Mucosa of stomach (tissue), 1 donor: Measurements from ENCODE around the gene MIPOL1.

Experiments used
- H3K27me3 ChIP-seq: one replicate; pipeline ENCODE4 v1.7.0; 2013; ENCODE audit warnings: mild to moderate bottlenecking, low read length; ENCODE audit not compliant: control insufficient read depth, insufficient read depth
- H3K36me3 ChIP-seq: one replicate; pipeline ENCODE4 v1.7.0; 2013; ENCODE audit warnings: low read length; ENCODE audit not compliant: control insufficient read depth, insufficient read depth
- H3K4me1 ChIP-seq: one replicate; pipeline ENCODE4 v1.7.0; 2013; ENCODE audit warnings: mild to moderate bottlenecking, low read length; ENCODE audit not compliant: control insufficient read depth, insufficient read depth
- H3K4me3 ChIP-seq: one replicate; pipeline ENCODE4 v1.7.0; 2013; ENCODE audit warnings: low read length
- H3K9ac ChIP-seq: one replicate; pipeline ENCODE4 v1.7.0; 2013; ENCODE audit warnings: mild to moderate bottlenecking, low read length, moderate library complexity
- H3K9me3 ChIP-seq: one replicate; pipeline ENCODE4 v1.7.0; 2013; ENCODE audit warnings: mild to moderate bottlenecking, low read length, moderate library complexity; ENCODE audit not compliant: control insufficient read depth
- donor health status: Pancreatic carcinoma.

The MIPOL1 gene

GRCh38 chr14:37490607-37491006 is 292.9 kb downstream of the MIPOL1 start:
- H3K27me3 ChIP-seq, result no peaks in the 10 kb centered on the region
- H3K4me1 ChIP-seq, result no peaks in the 10 kb centered on the region
- H3K9me3 ChIP-seq, result no peaks in the 10 kb centered on the region
- no peaks in the 10 kb centered on the region for H3K36me3 ChIP-seq
- H3K9ac ChIP-seq, result no peak overlapping the region
- H3K4me3 ChIP-seq, result no peak overlapping the region

GRCh38 chr14:37491076-37491475 is 293.3 kb downstream of the MIPOL1 start:
- H3K9ac ChIP-seq, result no peak overlapping the region
- H3K4me1 ChIP-seq, result no peaks in the 10 kb centered on the region
- no peaks in the 10 kb centered on the region for H3K36me3 ChIP-seq
- no peak overlapping the region for H3K4me3 ChIP-seq
- no peaks in the 10 kb centered on the region for H3K27me3 ChIP-seq
- no peaks in the 10 kb centered on the region for H3K9me3 ChIP-seq

- Histone ChIP-seq H3K36me3 (no peaks in the 10 kb centered on the region), H3K9me3 (no peaks in the 10 kb centered on the region), H3K27me3 (no peaks in the 10 kb centered on the region), H3K9ac (no peak overlapping the region), H3K4me3 (no peak overlapping the region), H3K4me1 (no peaks in the 10 kb centered on the region)
Observed at GRCh38 chr14:37493606-37494005, 295.9 kb downstream of the MIPOL1 start.

DNA sequence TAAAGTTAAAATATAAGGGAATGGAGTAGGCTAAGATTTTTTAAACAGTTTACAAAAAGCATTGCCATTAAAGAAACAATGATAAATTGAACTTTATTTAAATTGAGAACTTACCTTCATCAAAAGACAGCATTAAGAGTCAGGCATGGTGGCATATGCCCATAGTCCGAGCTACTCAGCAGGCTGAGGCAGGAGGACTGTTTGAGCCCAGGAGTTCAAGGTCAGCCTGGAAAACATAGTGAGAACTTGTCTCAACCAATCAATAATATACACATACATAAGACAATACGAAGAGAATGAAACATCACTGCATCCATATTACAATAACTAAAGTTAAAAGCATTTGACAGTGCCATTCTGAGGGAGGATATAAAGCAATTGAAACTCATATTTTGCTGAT is 299.7 kb downstream of the MIPOL1 start:
- Histone ChIP-seq H3K27me3 (no peaks in the 10 kb centered on the region), H3K9me3 (no peaks in the 10 kb centered on the region), H3K4me3 (no peak overlapping the region), H3K36me3 (no peaks in the 10 kb centered on the region), H3K9ac (no peak overlapping the region), H3K4me1 (no peaks in the 10 kb centered on the region)

DNA sequence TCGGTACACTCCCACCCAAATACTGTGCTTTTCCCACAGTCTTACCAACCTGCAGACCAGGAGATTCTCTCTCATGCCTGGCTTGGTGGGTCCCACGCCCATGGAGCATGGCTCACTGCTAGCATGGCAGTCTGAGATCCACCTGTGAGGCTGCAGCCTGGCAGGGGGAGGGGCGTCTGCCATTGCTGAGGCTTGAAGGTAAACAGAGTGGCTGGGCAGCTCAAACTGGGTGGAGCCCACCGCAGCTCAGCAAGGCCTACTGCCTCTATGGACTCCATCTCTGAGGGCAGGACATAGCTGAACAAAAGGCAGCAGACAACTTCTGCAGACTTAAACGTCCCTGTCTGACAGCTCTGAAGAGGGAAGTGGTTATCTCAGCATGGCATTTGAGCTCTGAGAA is 304.1 kb downstream of the MIPOL1 start:
- Histone ChIP-seq H3K9ac (no peak overlapping the region), H3K4me1 (no peaks in the 10 kb centered on the region), H3K36me3 (no peaks in the 10 kb centered on the region), H3K27me3 (no peaks in the 10 kb centered on the region), H3K9me3 (no peaks in the 10 kb centered on the region), H3K4me3 (no peak overlapping the region)

DNA sequence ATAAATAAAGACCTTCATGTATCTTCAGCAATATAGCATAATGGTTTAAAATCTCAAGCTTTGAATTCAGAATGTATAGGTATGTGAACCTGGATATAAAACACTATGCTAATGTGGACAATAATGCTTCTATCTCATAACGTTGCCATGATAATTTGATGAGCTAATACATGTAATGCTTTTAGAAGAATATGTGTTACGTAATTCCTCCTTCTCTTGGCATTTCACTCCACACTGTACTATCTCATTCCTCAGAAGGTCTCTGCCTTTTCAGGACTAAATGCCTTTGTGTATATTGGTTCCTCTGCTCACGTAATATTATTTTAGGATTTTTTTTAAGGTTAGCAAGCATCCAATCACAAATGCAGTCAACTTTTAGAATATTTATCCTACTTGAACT is 310.8 kb downstream of the MIPOL1 start:
- Histone ChIP-seq H3K9me3 (no peaks in the 10 kb centered on the region), H3K27me3 (no peaks in the 10 kb centered on the region), H3K36me3 (no peaks in the 10 kb centered on the region), H3K4me3 (no peak overlapping the region), H3K9ac (no peak overlapping the region), H3K4me1 (no peaks in the 10 kb centered on the region)

DNA sequence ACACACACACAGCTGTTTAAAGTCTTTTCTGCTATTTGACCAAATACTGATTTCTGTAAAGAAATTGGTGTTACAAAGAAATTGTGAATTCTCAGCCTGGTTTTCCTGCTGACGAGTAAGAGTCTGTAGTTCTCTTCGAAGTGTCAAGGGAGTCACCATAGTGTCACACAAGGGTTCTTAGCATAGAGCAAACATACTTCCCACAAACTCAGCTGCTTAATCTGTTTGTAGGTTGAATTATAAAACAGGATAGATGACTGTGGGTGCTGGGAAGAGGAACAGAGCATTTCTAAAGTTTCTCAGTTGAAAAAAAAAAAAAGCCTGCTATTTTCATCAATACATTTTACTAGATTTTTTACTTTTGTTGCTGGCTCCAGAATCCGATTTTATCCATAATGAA is 314.4 kb downstream of the MIPOL1 start:
- Histone ChIP-seq H3K9me3 (no peaks in the 10 kb centered on the region), H3K9ac (no peak overlapping the region), H3K4me3 (no peak overlapping the region), H3K4me1 (no peaks in the 10 kb centered on the region), H3K36me3 (no peaks in the 10 kb centered on the region), H3K27me3 (no peaks in the 10 kb centered on the region)

DNA sequence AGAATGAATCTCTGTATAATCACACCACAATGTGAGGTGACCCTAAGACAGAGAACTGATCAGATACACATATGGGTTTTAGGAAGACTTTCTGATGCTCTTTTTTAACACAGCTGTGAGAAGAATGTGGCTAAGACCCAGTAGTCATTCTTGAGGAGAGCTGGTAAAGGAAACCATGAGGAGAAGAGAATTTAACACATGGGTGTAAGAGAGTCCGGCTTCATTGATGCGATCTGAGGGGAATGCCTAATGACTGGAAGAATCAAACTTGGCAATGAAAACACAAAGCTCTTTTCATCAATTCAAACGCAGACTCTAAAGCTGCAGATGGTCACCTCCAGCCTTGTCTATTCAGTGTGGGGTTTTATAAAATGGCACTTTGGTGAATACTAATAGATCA is 318.0 kb downstream of the MIPOL1 start:
- no peak overlapping the region for H3K4me3 ChIP-seq
- no peaks in the 10 kb centered on the region for H3K27me3 ChIP-seq
- H3K4me1 ChIP-seq, result no peaks in the 10 kb centered on the region
- no peaks in the 10 kb centered on the region for H3K9me3 ChIP-seq
- H3K36me3 ChIP-seq, result no peaks in the 10 kb centered on the region
- H3K9ac ChIP-seq, result no peak overlapping the region

- no peaks in the 10 kb centered on the region for H3K9me3 ChIP-seq
- peaks cover 3% of the 10 kb centered on the region for H3K4me1 ChIP-seq
- H3K27me3 ChIP-seq, result no peaks in the 10 kb centered on the region
- no peak overlapping the region for H3K9ac ChIP-seq
- H3K36me3 ChIP-seq, result no peaks in the 10 kb centered on the region
- H3K4me3 ChIP-seq, result no peak overlapping the region
Observed at GRCh38 chr14:37526994-37527393, 329.3 kb downstream of the MIPOL1 start.

GRCh38 chr14:37539992-37540391 is 342.3 kb downstream of the MIPOL1 start:
- Histone ChIP-seq H3K9ac (no peak overlapping the region), H3K9me3 (no peaks in the 10 kb centered on the region), H3K4me1 (no peaks in the 10 kb centered on the region), H3K27me3 (no peaks in the 10 kb centered on the region), H3K36me3 (no peaks in the 10 kb centered on the region), H3K4me3 (no peak overlapping the region)

GRCh38 chr14:37544407-37544806 is 346.7 kb downstream of the MIPOL1 start:
- Histone ChIP-seq H3K9me3 (no peaks in the 10 kb centered on the region), H3K4me1 (no peaks in the 10 kb centered on the region), H3K27me3 (no peaks in the 10 kb centered on the region), H3K4me3 (no peak overlapping the region), H3K36me3 (no peaks in the 10 kb centered on the region), H3K9ac (no peak overlapping the region)

GRCh38 chr14:37545174-37545573 is 347.4 kb downstream of the MIPOL1 start:
- Histone ChIP-seq H3K36me3 (no peaks in the 10 kb centered on the region), H3K4me3 (no peak overlapping the region), H3K4me1 (no peaks in the 10 kb centered on the region), H3K9ac (no peak overlapping the region), H3K9me3 (no peaks in the 10 kb centered on the region), H3K27me3 (no peaks in the 10 kb centered on the region)

DNA sequence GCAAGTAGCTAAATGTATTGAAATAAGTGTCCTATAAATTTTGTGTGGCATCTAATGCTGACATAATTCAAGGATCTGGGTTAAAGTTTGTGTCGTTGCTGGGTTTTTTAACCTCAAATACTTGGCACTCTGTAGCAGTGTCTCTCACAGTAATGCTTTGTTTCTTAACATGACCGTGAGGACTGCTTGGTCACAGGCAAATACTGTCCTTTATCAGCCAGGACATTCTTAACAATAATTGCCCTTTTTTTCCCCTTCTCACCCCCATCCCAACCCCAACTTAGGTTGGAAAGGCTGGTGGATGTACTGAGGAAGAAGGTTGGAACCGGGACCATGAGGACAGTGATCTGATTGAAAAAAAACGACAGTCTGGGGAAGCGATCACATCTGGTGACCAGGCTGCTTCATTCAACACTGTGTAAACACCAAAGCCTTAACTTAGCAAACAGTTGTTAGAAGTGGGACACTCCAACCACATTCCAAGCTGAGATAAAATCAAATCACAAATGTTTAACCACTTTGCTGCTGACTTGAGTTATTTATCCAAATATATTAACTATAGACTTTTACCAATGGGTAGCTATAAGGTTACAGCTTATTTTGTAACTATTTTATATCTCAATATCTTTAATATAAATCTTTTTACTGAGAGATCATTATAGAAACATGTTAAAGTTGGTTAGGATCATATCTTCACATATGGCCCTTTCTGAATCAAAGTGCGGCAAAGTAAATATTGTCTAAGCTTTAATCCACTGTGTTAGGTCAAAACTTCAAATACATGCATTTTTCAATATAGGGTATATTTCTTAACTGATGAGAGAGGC is 349.1 kb downstream of the MIPOL1 start:
- no peak overlapping the region for H3K4me3 ChIP-seq
- H3K27me3 ChIP-seq, result no peaks in the 10 kb centered on the region
- H3K9ac ChIP-seq, result peak overlapping the region; percentile 36
- no peaks in the 10 kb centered on the region for H3K36me3 ChIP-seq
- H3K4me1 ChIP-seq, result no peaks in the 10 kb centered on the region
- no peaks in the 10 kb centered on the region for H3K9me3 ChIP-seq
